CD4-positive, alpha-beta T cell treated with Interleukin-6 at 100 ng/mL for 8 hours (primary cell): ENCODE results near the gene RAB29.
"Not testable (repeated sequence)": the region's sequence is repeated elsewhere in the genome, so short reads cannot be mapped to it uniquely, and the experiment has no call there.

Source experiments
- DNase-seq: peaks from one replicate; pipeline ENCODE4 v3.0.0-alpha.2; 2020; ENCODE audit warnings: mixed read lengths, low spot score

Gene RAB29

GRCh38 chr1:205763980-205764379, 11.3 kb downstream of the RAB29 start:
- DNase-seq: no peak

DNA sequence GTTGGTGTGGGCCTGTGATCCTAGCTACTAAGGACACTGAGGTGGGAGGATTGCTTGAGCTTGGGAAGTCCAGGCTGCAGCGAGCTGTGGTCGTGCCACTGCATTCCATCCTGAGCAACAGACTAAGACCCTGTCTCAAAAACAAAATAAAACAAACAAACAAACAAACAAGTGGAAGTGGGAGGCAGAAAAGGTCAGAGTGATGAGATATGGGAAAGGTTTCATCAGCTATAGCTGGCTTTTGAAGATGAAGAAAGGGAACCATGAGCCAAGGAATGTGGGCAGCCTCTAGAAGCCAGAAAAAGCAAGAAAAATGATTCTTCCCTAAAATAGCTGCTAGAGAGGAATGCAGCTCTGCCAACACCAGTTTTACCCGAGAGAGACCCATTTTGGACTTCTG, 14.7 kb downstream of the RAB29 start:
- DNase-seq: no peak

- no peak for DNase-seq
These were observed 18.7 kb downstream of the RAB29 start for GRCh38 chr1:205756552-205756951.

DNA sequence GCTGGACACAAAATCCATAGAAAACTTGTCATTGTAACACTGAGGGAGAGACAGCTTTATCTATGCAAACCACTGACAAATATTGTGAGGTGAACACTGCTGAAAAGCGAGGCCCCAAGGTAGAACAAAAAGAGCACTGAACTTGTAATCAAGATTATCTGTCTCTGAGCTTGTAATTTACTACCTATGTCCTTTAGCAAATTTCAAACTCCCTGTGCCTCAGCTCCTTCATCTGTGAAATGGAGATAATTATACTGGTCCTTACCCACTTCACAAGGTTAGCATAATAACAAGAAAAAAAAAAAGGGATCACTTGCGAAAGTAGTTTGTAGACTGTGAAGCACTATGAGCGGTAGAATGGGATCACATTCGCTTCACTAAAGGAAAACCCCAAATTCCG, 20.4 kb downstream of the RAB29 start:
- no peak for DNase-seq

DNA sequence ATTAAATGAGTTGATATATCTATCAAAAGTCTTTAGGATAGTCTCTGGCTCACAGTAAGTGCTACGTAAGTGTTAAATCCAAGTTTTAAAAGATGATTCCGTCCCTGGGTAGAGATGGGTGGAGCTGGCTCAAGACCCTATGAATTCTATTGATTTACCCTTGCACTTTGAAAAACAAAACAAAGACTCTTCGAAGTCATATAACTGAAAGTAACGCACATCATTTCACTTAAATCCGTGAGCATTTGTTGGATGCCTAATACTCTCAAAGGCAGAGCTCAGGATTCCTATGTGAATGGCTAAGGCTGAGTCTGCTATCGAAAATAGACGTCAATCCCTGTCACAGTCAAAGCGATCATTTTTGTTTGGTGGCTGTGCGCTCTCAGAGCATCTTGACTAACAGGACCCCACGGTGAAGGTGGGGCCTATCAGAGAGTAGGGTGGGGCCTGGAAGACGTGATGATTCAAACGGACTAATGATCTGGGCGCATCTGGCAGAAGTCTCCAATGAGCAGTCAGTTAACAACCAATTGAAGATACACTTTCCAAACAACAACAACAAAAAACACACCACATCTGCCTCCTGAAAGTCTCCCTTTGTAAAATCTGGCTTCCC, 24.1 kb downstream of the RAB29 start:
- DNase-seq: no peak

DNA sequence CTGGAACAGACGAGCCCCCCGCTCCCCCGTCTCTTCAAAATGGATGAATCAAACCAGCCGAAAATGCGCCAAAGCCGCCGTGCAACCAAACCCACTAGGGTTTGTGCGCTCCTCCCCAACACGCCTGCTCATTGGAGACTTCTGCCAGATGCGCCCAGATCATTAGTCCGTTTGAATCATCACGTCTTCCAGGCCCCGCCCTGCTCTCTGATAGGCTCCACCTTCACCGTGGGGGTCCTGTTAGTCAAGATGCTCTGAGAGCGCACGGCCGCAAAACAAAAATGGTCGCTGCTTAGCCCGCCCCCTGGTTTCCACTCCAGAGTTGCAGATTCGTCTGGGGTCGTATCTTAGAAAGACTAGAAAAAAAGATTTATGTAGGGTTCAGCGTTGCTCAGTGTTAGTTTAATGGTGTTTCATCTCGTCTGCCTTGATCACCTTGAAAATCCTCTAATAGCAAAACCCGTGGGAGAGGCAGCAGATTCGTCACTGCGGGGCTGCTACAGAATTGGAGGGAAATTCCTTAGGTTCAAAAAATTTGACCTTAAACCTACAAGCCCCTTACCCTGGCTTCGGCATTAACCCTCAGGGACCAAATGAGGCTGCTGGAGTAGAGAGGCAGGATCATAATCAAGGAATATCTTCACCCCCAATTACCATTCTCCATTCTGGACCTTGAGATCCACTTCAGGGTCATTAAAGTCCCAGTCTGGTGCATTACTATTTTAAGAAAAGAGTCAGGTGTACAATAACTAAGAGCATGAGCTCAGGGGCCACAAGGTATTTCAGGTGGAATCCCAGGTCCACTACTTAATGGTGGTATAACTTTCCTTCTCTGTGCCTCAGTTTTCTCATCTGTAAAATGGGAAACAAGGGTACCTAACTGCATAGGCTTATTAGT, 24.9 kb downstream of the RAB29 start, which contains the start of gene NUCKS1:
TSS of gene NUCKS1 (minus strand) at position 45 of the 898 bp plus-strand sequence. CDS start 209 bp downstream, outside the sequence.
- DNase-seq: peak; percentile 98

- DNase-seq: peak; percentile 93
These were observed 25.8 kb downstream of the RAB29 start for GRCh38 chr1:205749234-205750137.

DNA sequence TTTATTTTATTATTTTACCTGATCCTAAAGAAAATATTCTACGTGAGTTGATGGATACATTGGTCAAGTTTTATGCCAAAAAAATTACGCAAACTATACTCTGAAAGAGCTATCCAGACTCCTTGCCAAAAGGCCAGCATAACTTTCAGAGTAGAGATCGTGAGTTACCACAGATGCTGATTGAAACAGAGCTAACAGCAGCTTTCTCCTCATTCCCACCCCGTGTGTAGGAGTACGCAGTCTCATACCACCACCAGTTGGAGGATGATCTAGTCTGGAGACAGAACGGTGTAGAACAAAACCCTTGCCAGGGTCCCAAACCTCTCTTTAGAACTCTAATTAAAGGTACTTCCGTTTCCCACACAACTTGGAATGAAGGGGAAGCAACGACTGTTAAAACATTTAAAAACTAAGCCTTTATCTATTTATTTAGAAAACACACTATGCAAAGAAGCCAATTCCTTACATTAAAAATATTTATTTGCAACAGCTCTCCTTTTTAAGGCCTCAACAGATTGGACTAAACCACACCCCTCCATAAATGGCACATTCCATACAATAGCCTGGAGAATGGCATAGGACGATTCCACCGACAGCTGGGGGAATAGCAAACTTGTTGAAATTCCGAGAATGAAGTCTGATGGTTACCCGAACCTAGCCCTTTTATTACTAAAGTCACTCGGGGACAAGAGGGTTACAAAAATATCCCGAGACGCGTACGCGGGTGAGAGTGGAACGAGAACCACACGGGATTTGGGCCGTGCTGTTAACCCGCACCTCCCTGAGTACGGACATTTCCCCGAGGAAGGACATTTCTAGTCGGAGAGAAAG, 26.7 kb downstream of the RAB29 start:
- no peak for DNase-seq

DNA sequence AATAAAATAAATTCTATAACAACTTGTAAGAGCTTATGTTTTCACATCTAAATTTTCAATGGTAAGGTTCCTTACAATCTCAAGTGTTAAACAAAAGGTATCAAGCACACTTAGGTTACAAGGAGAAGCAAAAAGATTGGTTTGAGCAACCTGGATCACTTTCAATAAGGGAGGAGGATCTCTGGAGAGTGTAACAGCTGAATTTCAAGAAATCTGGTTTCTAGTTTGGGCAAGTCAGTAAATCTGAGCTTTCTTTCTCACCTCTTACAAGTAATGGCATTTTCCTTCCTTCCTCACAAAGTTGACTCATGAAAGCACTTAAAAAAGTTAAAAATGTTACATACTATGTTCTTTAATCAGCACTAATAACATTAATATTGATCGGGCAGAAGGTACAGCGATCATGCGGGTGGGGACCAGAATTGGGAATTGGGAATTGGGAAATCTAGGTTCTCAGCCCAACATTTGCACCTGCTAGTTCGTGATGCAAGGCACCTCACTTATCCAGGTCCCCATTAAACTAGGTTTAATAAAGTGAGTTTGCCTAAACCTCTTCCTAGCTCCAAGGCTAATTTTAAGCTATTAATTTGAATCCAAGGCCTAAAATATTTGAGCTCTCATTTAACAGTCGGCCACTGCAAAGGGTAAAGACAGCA, 28.4 kb downstream of the RAB29 start:
- no peak for DNase-seq

GRCh38 chr1:205744403-205744802, 30.9 kb downstream of the RAB29 start:
- no peak for DNase-seq

DNA sequence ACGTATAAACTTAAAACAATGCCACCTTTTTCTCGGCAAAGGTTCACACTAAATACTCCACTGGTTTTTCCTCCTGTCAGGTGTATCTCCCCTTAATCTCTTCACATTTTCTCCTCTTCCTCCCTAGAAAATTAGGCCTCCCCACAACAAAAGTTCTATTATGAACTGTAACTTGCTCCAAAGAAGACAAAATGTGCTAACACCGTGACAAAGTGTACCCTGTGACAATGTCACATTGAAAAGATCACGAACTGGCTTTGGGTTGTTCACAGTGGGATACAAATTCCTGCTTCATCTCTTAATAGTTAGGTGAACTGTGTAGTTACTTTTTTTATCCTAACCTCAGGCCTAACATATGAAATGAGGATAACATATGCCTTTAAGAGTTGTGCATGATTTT, 31.3 kb downstream of the RAB29 start:
- no peak for DNase-seq

GRCh38 chr1:205741681-205742080, 33.6 kb downstream of the RAB29 start:
- DNase-seq: no peak

- DNase-seq: no peak
These were observed 35.7 kb downstream of the RAB29 start for GRCh38 chr1:205739348-205740160.

- DNase-seq: no peak
These were observed 40.1 kb downstream of the RAB29 start for GRCh38 chr1:205735218-205735617.

DNA sequence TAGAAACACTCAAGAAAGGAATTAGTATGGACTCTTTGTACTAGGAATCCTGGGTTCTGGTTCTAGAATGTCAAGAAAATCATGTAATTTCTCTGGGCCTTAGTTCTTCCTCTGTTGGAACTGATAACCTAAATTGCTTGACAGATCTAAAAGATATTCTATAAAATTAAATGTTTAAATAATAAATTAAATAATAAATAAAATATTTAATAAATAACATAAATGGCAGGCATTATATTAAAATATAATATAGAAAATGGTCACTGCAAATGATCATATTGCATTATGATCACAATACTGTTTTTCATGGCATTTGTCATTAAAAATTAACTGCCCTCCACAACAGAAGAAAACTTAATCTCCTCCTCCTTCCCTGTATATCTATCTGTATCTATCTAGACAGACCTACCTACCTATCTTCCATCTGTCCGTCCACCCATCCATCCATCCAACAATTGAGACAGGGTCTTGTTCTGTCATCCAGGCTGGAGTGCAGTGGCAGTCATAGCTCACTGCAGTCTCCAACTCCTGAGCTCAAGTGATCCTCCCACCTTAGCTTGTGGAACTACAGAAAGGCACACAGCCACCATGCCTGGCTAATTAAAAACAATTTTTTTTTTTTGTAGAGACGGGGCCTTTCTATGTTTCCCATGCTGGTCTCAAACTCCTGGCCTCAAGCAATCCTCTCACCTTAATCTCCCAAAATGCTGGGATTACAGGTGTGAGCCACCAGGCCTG, 41.7 kb downstream of the RAB29 start:
- no peak for DNase-seq

DNA sequence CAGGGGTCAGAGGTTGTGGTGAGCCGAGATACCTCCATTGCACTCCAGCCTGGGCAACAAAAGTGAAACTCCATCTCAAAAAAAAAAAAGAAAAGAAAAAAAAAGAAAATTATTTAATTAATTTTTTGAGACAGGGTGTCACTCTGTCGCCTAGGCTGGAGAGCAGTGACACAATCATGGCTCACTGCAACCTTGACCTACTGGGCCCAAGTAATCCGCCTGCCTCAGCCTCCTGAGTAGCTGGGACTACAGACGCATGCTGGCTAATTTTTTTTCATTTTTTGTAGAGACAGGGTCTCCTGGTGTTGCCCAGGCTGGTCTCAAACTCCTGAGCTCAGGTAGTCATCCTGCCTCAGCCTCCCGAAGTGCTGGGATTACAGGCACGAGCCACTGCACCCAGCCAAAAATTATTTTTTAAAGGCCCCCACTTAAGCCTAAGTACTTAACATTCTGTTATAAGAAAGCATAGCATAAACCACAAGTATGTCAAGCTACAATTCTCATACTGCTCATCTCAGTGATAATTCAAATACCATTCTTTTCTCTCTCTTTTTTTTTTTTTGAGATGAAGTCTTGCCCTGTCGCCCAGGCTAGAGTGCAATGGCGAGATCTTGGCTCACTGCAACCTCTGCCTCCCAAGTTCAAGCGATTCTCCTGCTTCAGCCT, 45.2 kb downstream of the RAB29 start:
- no peak for DNase-seq

DNA sequence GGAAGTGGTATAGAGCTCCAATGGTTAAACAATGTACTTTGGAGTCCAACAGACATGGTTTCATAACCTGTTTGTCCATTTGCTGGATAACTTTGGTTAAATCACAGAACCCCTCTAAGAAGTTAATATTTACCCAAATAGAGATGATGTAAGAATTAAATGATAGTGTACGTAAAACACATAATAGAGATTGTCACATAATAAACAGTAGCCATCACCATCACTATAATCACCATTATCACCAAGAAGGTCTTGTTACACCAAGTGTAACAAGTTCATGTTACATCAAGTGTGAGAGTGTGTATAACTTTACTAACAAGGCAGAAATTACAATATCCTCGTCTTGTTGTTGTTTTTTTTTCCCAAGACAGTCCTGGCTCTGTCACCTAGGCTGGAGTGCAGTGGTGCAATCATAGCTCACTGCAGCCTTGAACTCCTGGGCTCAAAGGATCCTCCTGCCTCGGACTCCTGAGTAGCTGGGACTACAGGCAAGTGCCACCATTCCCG, 48.6 kb downstream of the RAB29 start:
- no peak for DNase-seq

DNA sequence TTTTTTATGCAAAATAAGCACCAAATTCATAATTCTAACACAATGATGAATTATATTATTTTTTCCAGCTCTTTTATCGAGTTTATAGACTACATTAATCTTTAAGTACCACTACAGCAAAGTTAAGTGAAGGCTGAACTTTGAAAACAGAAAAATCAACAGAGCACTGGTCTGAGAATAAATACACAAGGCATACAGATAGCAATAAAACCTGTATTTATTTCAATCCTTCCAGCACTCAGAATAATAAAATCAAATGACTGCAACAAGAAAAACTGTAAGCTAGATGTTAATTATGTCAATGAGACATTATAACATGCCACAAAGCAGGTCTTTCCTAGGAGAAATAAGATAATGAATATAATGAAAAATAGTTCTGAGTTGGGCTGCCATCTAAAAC, 49.8 kb downstream of the RAB29 start:
- DNase-seq: no peak

DNA sequence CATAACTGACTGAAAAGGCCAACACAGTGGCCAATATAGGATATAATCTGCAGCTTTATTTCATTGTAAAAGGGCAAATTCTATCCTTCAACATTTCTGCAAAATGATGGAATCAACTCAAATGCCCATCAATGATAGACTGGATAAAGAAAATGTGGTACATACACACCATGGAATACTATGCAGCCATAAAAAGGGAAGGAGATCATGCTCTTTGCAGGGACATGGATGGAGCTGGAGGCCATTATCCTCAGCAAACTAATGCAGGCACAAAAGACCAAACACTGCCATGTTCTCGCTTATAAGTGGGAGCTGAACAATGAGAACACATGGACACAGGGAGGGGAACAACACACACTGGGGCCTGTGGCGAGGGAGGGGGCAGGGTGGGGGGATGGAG, 54.5 kb downstream of the RAB29 start:
- DNase-seq: not testable (repeated sequence)
